CD4-positive, alpha-beta T cell (primary cell): ENCODE data around the gene ALDH1A1. TPM values are rescaled to one million over a fixed set of nuclear protein-coding genes. Genes with fewer than 3 reads are reported as not detected.

Source experiments
- ATAC-seq: fragments of 200-7000 bp; cut with Tn5 transposase; one replicate; pipeline ENCODE4 v1.10.0; 2022; ENCODE audit warnings: mild to moderate bottlenecking; ENCODE audit not compliant: poor library complexity
- CTCF ChIA-PET: fragments of 350-600 bp; sonication (Branson Sonifier 250); formaldehyde crosslinking; loops from one replicate; lab custom pipeline; 2021; ENCODE audit warnings: antibody characterized with exemption, inconsistent platforms; lab: Charles Lee
- POLR2A ChIA-PET: fragments of 350-600 bp; sonication (Branson Sonifier 250); formaldehyde crosslinking; loops from one replicate; lab custom pipeline; 2021; ENCODE audit warnings: antibody characterized with exemption, inconsistent platforms; lab: Charles Lee
- DNase-seq, 14 experiments: peaks; one replicate each; pipeline ENCODE4 v3.0.0-alpha.2; 2013 to 2020; ENCODE audit warnings: mixed read lengths in 2 of 14
- H3K27ac ChIP-seq, 2 donors: one replicate each; pipeline versions ENCODE4 v1.5.1 to v1.7.0; 2013; ENCODE audit warnings: low read length in 2 of 2, low read depth in 1 of 2, mild to moderate bottlenecking in 1 of 2
- H3K27me3 ChIP-seq, 2 experiments: 1 replicate in 1 of 2; 2 replicates in 1 of 2; pipeline versions ENCODE4 v1.6.1 to v1.7.0; 2013; ENCODE audit warnings: low read length in 2 of 2, control low read depth in 1 of 2, mild to moderate bottlenecking in 1 of 2, moderate library complexity in 1 of 2; ENCODE audit not compliant: insufficient read depth in 2 of 2, control insufficient read depth in 1 of 2
- H3K36me3 ChIP-seq: one replicate; pipeline ENCODE4 v1.6.1; 2013; ENCODE audit warnings: low read length, control low read depth; ENCODE audit not compliant: insufficient read depth
- H3K4me1 ChIP-seq: one replicate; pipeline ENCODE4 v1.6.1; 2013; ENCODE audit warnings: low read length, control low read depth; ENCODE audit not compliant: insufficient read depth
- H3K4me3 ChIP-seq: one replicate; pipeline ENCODE4 v1.5.1; 2013; ENCODE audit warnings: mild to moderate bottlenecking, low read length, moderate library complexity
- H3K9me3 ChIP-seq, 2 experiments: 1 replicate in 1 of 2; 2 replicates in 1 of 2; pipeline versions ENCODE4 v1.6.1 to v1.7.0; 2013; ENCODE audit warnings: low read length in 2 of 2, mild to moderate bottlenecking in 2 of 2, control low read depth in 1 of 2, moderate library complexity in 1 of 2; ENCODE audit not compliant: control insufficient read depth in 1 of 2, insufficient read depth in 1 of 2
- H3K27ac Mint-ChIP-seq: one replicate; pipeline ENCODE4 v1.8.0; 2020; ENCODE audit warnings: mixed read lengths
- H3K27me3 Mint-ChIP-seq: one replicate; pipeline ENCODE4 v1.8.0; 2021; ENCODE audit warnings: mixed read lengths
- H3K36me3 Mint-ChIP-seq: one replicate; pipeline ENCODE4 v1.8.0; 2021; ENCODE audit warnings: low read depth, mixed read lengths
- H3K4me1 Mint-ChIP-seq: one replicate; pipeline ENCODE4 v1.8.0; 2021; ENCODE audit warnings: low read depth, mixed read lengths
- H3K4me3 Mint-ChIP-seq: one replicate; pipeline ENCODE4 v1.8.0; 2020; ENCODE audit warnings: mild to moderate bottlenecking, mixed read lengths
- H3K9me3 Mint-ChIP-seq: one replicate; pipeline ENCODE4 v1.8.0; 2020; ENCODE audit warnings: mixed read lengths
- CTCF ChIP-seq: fragments of 200-600 bp; IDR thresholded peaks from one replicate; pipeline ENCODE4 v1.8.0; 2022; ENCODE audit warnings: antibody characterized with exemption, mild to moderate bottlenecking
- intact Hi-C, 2 experiments: fragments of 100-400 bp; cut with DNase I in 1 of 2; cut with micrococcal nuclease in 1 of 2; formaldehyde crosslinking; loops; one replicate each; pipeline versions ENCODE4 v1.15.1 to v1.9.0; 2023 to 2025; cut with DNase I, micrococcal nuclease
- total RNA-seq, 174 experiments: library from RNA in 2 of 174; stranded (reverse) in 2 of 174; gene quantifications; one replicate each; pipeline ENCODE4 v1.2.3 and lab custom pipeline; 2021 to 2026

Gene ALDH1A1
- total RNA-seq, 2 experiments from 2014 or later = 0.39 TPM; not detected in 1

GRCh38 chr9:72893437-72893836 lies 59.4 kb downstream of the ALDH1A1 start:
- no peaks in the 10 kb centered on the region for H3K9me3 Mint-ChIP-seq
- intact Hi-C loops = no loop called here
- H3K4me3 Mint-ChIP-seq = no peak overlapping the region
- TF ChIP-seq CTCF = no peak
- Histone ChIP-seq H3K4me1 (no peaks in the 10 kb centered on the region), H3K36me3 (no peaks in the 10 kb centered on the region), H3K27me3 (no peaks in the 10 kb centered on the region), H3K9me3 (no peaks in the 10 kb centered on the region), H3K27ac (no peak overlapping the region), H3K4me3 (no peak overlapping the region)
- DNase-seq = no peak
- no peaks in the 10 kb centered on the region for H3K4me1 Mint-ChIP-seq
- H3K27ac Mint-ChIP-seq = no peak overlapping the region
- H3K27me3 Mint-ChIP-seq = peaks cover 17% of the 10 kb centered on the region
- ChIA-PET CTCF (no interaction called here), POLR2A (no interaction called here)
- no peaks in the 10 kb centered on the region for H3K36me3 Mint-ChIP-seq
- no peak for ATAC-seq

- H3K4me3 Mint-ChIP-seq = no peak overlapping the region
- no peaks in the 10 kb centered on the region for H3K27me3 ChIP-seq
- H3K36me3 ChIP-seq = no peaks in the 10 kb centered on the region
- H3K9me3 Mint-ChIP-seq = no peaks in the 10 kb centered on the region
- H3K27ac ChIP-seq = no peak overlapping the region
- DNase-seq = no peak
- no peak for ATAC-seq
- TF ChIP-seq CTCF = no peak
- intact Hi-C loops = no loop called here
- H3K4me3 ChIP-seq = no peak overlapping the region
- CTCF ChIA-PET = no interaction called here
- no peaks in the 10 kb centered on the region for H3K36me3 Mint-ChIP-seq
- no peak overlapping the region for H3K27ac Mint-ChIP-seq
- POLR2A ChIA-PET = no interaction called here
- H3K4me1 Mint-ChIP-seq = no peaks in the 10 kb centered on the region
- peaks cover 12% of the 10 kb centered on the region for H3K27me3 Mint-ChIP-seq
- no peaks in the 10 kb centered on the region for H3K9me3 ChIP-seq
- H3K4me1 ChIP-seq = no peaks in the 10 kb centered on the region
Measured at GRCh38 chr9:72891043-72891442, 61.8 kb downstream of the ALDH1A1 start.

DNA sequence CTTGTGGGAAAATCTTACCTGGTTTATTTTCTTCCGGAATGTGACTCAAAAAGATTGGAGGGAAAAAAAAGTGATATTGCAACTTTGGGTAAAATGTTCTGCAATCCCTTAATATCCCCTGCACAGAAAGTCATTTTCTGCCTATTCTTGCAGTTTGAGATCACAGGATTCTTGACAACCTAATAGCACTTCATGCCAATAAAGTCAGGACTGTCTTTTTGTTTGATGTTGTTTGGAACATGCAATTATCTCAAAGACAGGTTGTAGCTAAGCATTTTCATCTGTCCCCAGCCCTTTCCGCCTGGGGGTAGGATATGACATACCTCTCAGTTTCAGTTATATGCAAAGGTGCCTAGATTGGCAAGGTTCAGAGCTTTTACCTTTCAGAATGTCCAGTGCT lies 63.9 kb downstream of the ALDH1A1 start:
- POLR2A ChIA-PET = no interaction called here
- Mint-ChIP-seq H3K36me3 (no peaks in the 10 kb centered on the region), H3K4me1 (no peaks in the 10 kb centered on the region), H3K9me3 (no peaks in the 10 kb centered on the region), H3K27ac (no peak overlapping the region), H3K4me3 (no peak overlapping the region), H3K27me3 (peaks cover 12% of the 10 kb centered on the region)
- no peak overlapping the region for H3K27ac ChIP-seq
- H3K9me3 ChIP-seq = no peaks in the 10 kb centered on the region
- no peaks in the 10 kb centered on the region for H3K27me3 ChIP-seq
- intact Hi-C loops = no loop called here
- ATAC-seq = no peak
- H3K4me1 ChIP-seq = no peaks in the 10 kb centered on the region
- no peak for DNase-seq
- H3K36me3 ChIP-seq = no peaks in the 10 kb centered on the region
- CTCF ChIA-PET = no interaction called here
- no peak for TF ChIP-seq CTCF
- H3K4me3 ChIP-seq = no peak overlapping the region
